Skeletal muscle satellite cell (primary cell): ENCODE measurements around the gene IFNL3.

Experiments used
- H3K27me3 ChIP-seq: 2 replicates; pipeline ENCODE4 v1.7.0; 2013; ENCODE audit warnings: low read length; ENCODE audit not compliant: control insufficient read depth, insufficient read depth
- H3K36me3 ChIP-seq: 2 replicates; pipeline ENCODE4 v1.7.0; 2013; ENCODE audit warnings: mild to moderate bottlenecking, control low read depth, low read length; ENCODE audit not compliant: insufficient read depth
- H3K4me1 ChIP-seq: 2 replicates; pipeline ENCODE4 v1.7.0; 2013; ENCODE audit warnings: low read length; ENCODE audit not compliant: control insufficient read depth, insufficient read depth
- H3K4me2 ChIP-seq: 2 replicates; pipeline ENCODE4 v1.7.0; 2013; ENCODE audit warnings: mild to moderate bottlenecking, low read length
- H3K4me3 ChIP-seq: 2 replicates; pipeline ENCODE4 v1.7.0; 2013; ENCODE audit warnings: low read length
- H3K9ac ChIP-seq: 2 replicates; pipeline ENCODE4 v1.7.0; 2013; ENCODE audit warnings: mild to moderate bottlenecking, low read depth, low read length, moderate library complexity
- H3K9me3 ChIP-seq: replicated peaks from 2 replicates; pipeline ENCODE4 v1.7.0; 2013; ENCODE audit warnings: mild to moderate bottlenecking, control low read depth, low read length

The IFNL3 gene

GRCh38 chr19:39208175-39208795 lies 36.5 kb downstream of the IFNL3 start:
- no peak overlapping the region for H3K4me3 ChIP-seq
- no peaks in the 10 kb centered on the region for H3K36me3 ChIP-seq
- H3K9me3 ChIP-seq = no peaks in the 10 kb centered on the region
- H3K9ac ChIP-seq = no peak overlapping the region
- H3K4me2 ChIP-seq = no peak overlapping the region
- H3K4me1 ChIP-seq = no peaks in the 10 kb centered on the region
- peaks cover 51% of the 10 kb centered on the region for H3K27me3 ChIP-seq

- H3K4me3 ChIP-seq = no peak overlapping the region
- H3K9ac ChIP-seq = no peak overlapping the region
- H3K4me1 ChIP-seq = no peaks in the 10 kb centered on the region
- no peaks in the 10 kb centered on the region for H3K36me3 ChIP-seq
- H3K27me3 ChIP-seq = peaks cover 60% of the 10 kb centered on the region
- no peak overlapping the region for H3K4me2 ChIP-seq
- no peaks in the 10 kb centered on the region for H3K9me3 ChIP-seq
Measured at GRCh38 chr19:39207293-39207836, 37.4 kb downstream of the IFNL3 start.

GRCh38 chr19:39206122-39206521 lies 38.7 kb downstream of the IFNL3 start:
- Histone ChIP-seq H3K4me1 (no peaks in the 10 kb centered on the region), H3K4me3 (no peak overlapping the region), H3K9me3 (no peaks in the 10 kb centered on the region), H3K9ac (no peak overlapping the region), H3K36me3 (no peaks in the 10 kb centered on the region), H3K27me3 (peaks cover 64% of the 10 kb centered on the region), H3K4me2 (no peak overlapping the region)

- Histone ChIP-seq H3K27me3 (peaks cover 71% of the 10 kb centered on the region), H3K4me3 (no peak overlapping the region), H3K9me3 (no peaks in the 10 kb centered on the region), H3K4me2 (no peak overlapping the region), H3K4me1 (no peaks in the 10 kb centered on the region), H3K36me3 (no peaks in the 10 kb centered on the region), H3K9ac (no peak overlapping the region)
Measured at GRCh38 chr19:39205449-39205764, 39.4 kb downstream of the IFNL3 start.

GRCh38 chr19:39203372-39204341 lies 41.1 kb downstream of the IFNL3 start, which contains the start of gene SYCN:
SYCN (minus strand) TSS chr19:39204263; CDS start chr19:39204254, 9 bp downstream.
- Histone ChIP-seq H3K9ac (no peak within 1 kb of the TSS), H3K27me3 (peaks cover 77% of the 10 kb centered on the region), H3K36me3 (no peaks in the 10 kb centered on the region), H3K4me2 (no peak within 1 kb of the TSS), H3K4me3 (no peak within 1 kb of the TSS), H3K4me1 (peaks cover 3% of the 10 kb centered on the region), H3K9me3 (no peaks in the 10 kb centered on the region)

- H3K4me3 ChIP-seq = no peak overlapping the region
- H3K27me3 ChIP-seq = peaks cover 75% of the 10 kb centered on the region
- H3K36me3 ChIP-seq = no peaks in the 10 kb centered on the region
- no peak overlapping the region for H3K4me2 ChIP-seq
- H3K9me3 ChIP-seq = no peaks in the 10 kb centered on the region
- peaks cover 3% of the 10 kb centered on the region for H3K4me1 ChIP-seq
- H3K9ac ChIP-seq = no peak overlapping the region
Measured at GRCh38 chr19:39202998-39203355, 41.8 kb downstream of the IFNL3 start.

- H3K9ac ChIP-seq = no peak overlapping the region
- no peaks in the 10 kb centered on the region for H3K36me3 ChIP-seq
- peaks cover 3% of the 10 kb centered on the region for H3K4me1 ChIP-seq
- no peaks in the 10 kb centered on the region for H3K9me3 ChIP-seq
- H3K27me3 ChIP-seq = peaks cover 82% of the 10 kb centered on the region
- H3K4me3 ChIP-seq = no peak overlapping the region
- no peak overlapping the region for H3K4me2 ChIP-seq
Measured at GRCh38 chr19:39200803-39201115, 44.0 kb downstream of the IFNL3 start.

- Histone ChIP-seq H3K9me3 (no peaks in the 10 kb centered on the region), H3K36me3 (no peaks in the 10 kb centered on the region), H3K9ac (no peak overlapping the region), H3K4me2 (no peak overlapping the region), H3K4me3 (no peak overlapping the region), H3K27me3 (peaks cover 83% of the 10 kb centered on the region), H3K4me1 (peaks cover 3% of the 10 kb centered on the region)
Measured at GRCh38 chr19:39200066-39200802, 44.6 kb downstream of the IFNL3 start.

- Histone ChIP-seq H3K27me3 (peaks cover 81% of the 10 kb centered on the region), H3K9ac (no peak overlapping the region), H3K36me3 (no peaks in the 10 kb centered on the region), H3K9me3 (no peaks in the 10 kb centered on the region), H3K4me2 (peak overlapping the region; percentile 66), H3K4me1 (peaks cover 3% of the 10 kb centered on the region), H3K4me3 (peak overlapping the region; percentile 50)
Measured at GRCh38 chr19:39199025-39199424, 45.8 kb downstream of the IFNL3 start.

- no peak overlapping the region for H3K4me2 ChIP-seq
- H3K9me3 ChIP-seq = no peaks in the 10 kb centered on the region
- no peak overlapping the region for H3K4me3 ChIP-seq
- H3K36me3 ChIP-seq = no peaks in the 10 kb centered on the region
- no peak overlapping the region for H3K9ac ChIP-seq
- H3K4me1 ChIP-seq = peaks cover 3% of the 10 kb centered on the region
- peaks cover 77% of the 10 kb centered on the region for H3K27me3 ChIP-seq
Measured at GRCh38 chr19:39197808-39198207, 47.0 kb downstream of the IFNL3 start.

- Histone ChIP-seq H3K4me3 (no peak within 1 kb of the TSS), H3K36me3 (no peaks in the 10 kb centered on the region), H3K9ac (no peak within 1 kb of the TSS), H3K4me1 (peaks cover 3% of the 10 kb centered on the region), H3K27me3 (peaks cover 73% of the 10 kb centered on the region), H3K4me2 (peak within 1 kb of the TSS; percentile 32), H3K9me3 (no peaks in the 10 kb centered on the region)
Measured at GRCh38 chr19:39196860-39197562, 47.8 kb downstream of the IFNL3 start, which contains the start of gene NCCRP1. NCCRP1 (plus strand) TSS chr19:39196964; CDS start chr19:39196983, 19 bp downstream.
